A549 (cell line): Measurements from ENCODE around the gene WDR82. TPM values are rescaled to one million over a fixed set of nuclear protein-coding genes. Genes with fewer than 3 reads are reported as not detected.

Source experiments
- ATAC-seq, 2 experiments: fragments of 200-7000 bp in 1 of 2; fragments of >200 bp in 1 of 2; cut with Nextera tagmentation in 1 of 2; cut with Tn5 transposase in 1 of 2; 3 replicates each; pipeline versions ENCODE4 v1.8.0 to v1.9.1; 2018 to 2020; ENCODE audit warnings: mild to moderate bottlenecking in 1 of 2, moderate library complexity in 1 of 2
- CTCF ChIA-PET: fragments of 300-600 bp; sonication (Branson Sonifier 250); formaldehyde crosslinking; extraction: SDS; loops from one replicate; lab custom pipeline; 2021; ENCODE audit warnings: antibody characterized with exemption, inconsistent platforms; lab: Yijun Ruan, JAX
- POLR2A ChIA-PET: fragments of 350-600 bp; formaldehyde crosslinking; extraction: SDS; loops from one replicate; lab custom pipeline; 2021; ENCODE audit warnings: antibody characterized with exemption, inconsistent platforms; lab: Yijun Ruan, JAX
- DNase-seq, 2 experiments: peaks; one replicate each; pipeline versions ENCODE4 v3.0.0 to v3.0.0-alpha.2; 2011 to 2016; ENCODE audit warnings: low read depth in 1 of 2, low spot score in 1 of 2
- FAIRE-seq: peaks from 2 replicates; lab custom pipeline; 2011; peaks lifted over from hg19 to GRCh38; lab: Jason Lieb, UNC
- H3K27ac ChIP-seq, 2 experiments: fragments of >200 bp; sonication (Bioruptor Twin); formaldehyde crosslinking; 3 replicates each; pipeline ENCODE4 v1.5.1; 2016 to 2017
- H3K4me1 ChIP-seq: fragments of >200 bp; sonication (Bioruptor Twin); formaldehyde crosslinking; 3 replicates; pipeline ENCODE4 v1.6.1; 2016
- H3K4me2 ChIP-seq: fragments of >200 bp; sonication (Bioruptor Twin); formaldehyde crosslinking; 3 replicates; pipeline ENCODE4 v1.6.1; 2016
- H3K4me3 ChIP-seq: fragments of >200 bp; sonication (Bioruptor Twin); formaldehyde crosslinking; 3 replicates; pipeline ENCODE4 v1.5.1; 2016
- H3K9me3 ChIP-seq: fragments of >200 bp; sonication (Bioruptor Twin); formaldehyde crosslinking; 3 replicates; pipeline ENCODE4 v1.6.1; 2016
- ATOH8 ChIP-seq: fragments of 250-450 bp; sonication (Bioruptor Pico); IDR thresholded peaks from 2 replicates; pipeline ENCODE4 v1.5.0; 2020; ENCODE audit warnings: low read depth, mild to moderate bottlenecking, moderate library complexity
- CTCF ChIP-seq: fragments of >200 bp; sonication (Bioruptor Twin); formaldehyde crosslinking; IDR thresholded peaks from 3 replicates; pipeline ENCODE4 v1.5.1; 2016
- E2F6 ChIP-seq: IDR thresholded peaks from 2 replicates; pipeline ENCODE4 v1.6.1; 2012; ENCODE audit warnings: low read depth, borderline replicate concordance
- FOSB ChIP-seq: fragments of 250-450 bp; sonication (Bioruptor Pico); IDR thresholded peaks from 2 replicates; pipeline ENCODE4 v1.5.0; 2020; ENCODE audit warnings: mild to moderate bottlenecking, moderate library complexity
- FOSL2 ChIP-seq, 2 experiments: fragments of 450-650 bp in 1 of 2; fragments of >200 bp in 1 of 2; sonication (Bioruptor Twin) in 1 of 2; formaldehyde crosslinking; IDR thresholded peaks; 2 replicates each; pipeline versions ENCODE4 v1.5.0 to v1.6.1; 2016 to 2020; ENCODE audit warnings: mild to moderate bottlenecking in 1 of 2, moderate library complexity in 1 of 2
- GATA3 ChIP-seq: IDR thresholded peaks from 2 replicates; pipeline ENCODE4 v1.6.1; 2012; ENCODE audit warnings: borderline replicate concordance
- HMGXB4 ChIP-seq: fragments of 250-450 bp; sonication (Bioruptor Pico); IDR thresholded peaks from 2 replicates; pipeline ENCODE4 v1.5.0; 2021; ENCODE audit warnings: mild to moderate bottlenecking, moderate library complexity, borderline replicate concordance
- JUN ChIP-seq, 2 experiments: fragments of >200 bp; sonication (Bioruptor Twin); formaldehyde crosslinking; IDR thresholded peaks; 2 replicates in 1 of 2; 3 replicates in 1 of 2; pipeline ENCODE4 v1.6.1; 2016 to 2017
- JUNB ChIP-seq: fragments of >200 bp; sonication (Bioruptor Twin); formaldehyde crosslinking; IDR thresholded peaks from 2 replicates; pipeline ENCODE4 v1.6.1; 2016
- MAFK ChIP-seq: fragments of 450-650 bp; IDR thresholded peaks from 2 replicates; pipeline ENCODE4 v1.6.1; 2014; ENCODE audit not compliant: partially characterized antibody
- PHF8 ChIP-seq: fragments of 200-600 bp; sonication (generic); IDR thresholded peaks from 2 replicates; pipeline ENCODE4 v1.6.1; 2016; ENCODE audit warnings: low read depth, mild to moderate bottlenecking, antibody characterized with exemption, moderate library complexity, borderline replicate concordance
- POLR2A ChIP-seq: IDR thresholded peaks from 2 replicates; pipeline ENCODE4 v1.6.1; 2012; ENCODE audit warnings: mild to moderate bottlenecking, low read length
- TP53 ChIP-seq: fragments of 250-450 bp; sonication (Bioruptor Pico); IDR thresholded peaks from 2 replicates; pipeline ENCODE4 v1.5.0; 2021; ENCODE audit warnings: mild to moderate bottlenecking, moderate library complexity
- USF2 ChIP-seq: fragments of 450-650 bp; IDR thresholded peaks from 2 replicates; pipeline ENCODE4 v1.6.1; 2014; ENCODE audit warnings: antibody characterized with exemption
- ZNF302 ChIP-seq: fragments of 250-450 bp; sonication (Bioruptor Pico); IDR thresholded peaks from 2 replicates; pipeline ENCODE4 v1.9.0; 2021; ENCODE audit warnings: inconsistent platforms, mild to moderate bottlenecking, moderate library complexity
- ZSCAN20 ChIP-seq: fragments of 250-450 bp; sonication (Bioruptor Pico); IDR thresholded peaks from 2 replicates; pipeline ENCODE4 v1.8.0; 2022; ENCODE audit warnings: mild to moderate bottlenecking, moderate library complexity
- WGBS: methylation state at CpG from one replicate; pipeline ENCODE4 v1.1.6; 2017; ENCODE audit errors: missing lambda C conversion rate; 5-methylcytosine and 5-hydroxymethylcytosine counted together
- polyA plus RNA-seq, 4 experiments: library from polyadenylated mRNA; depleted of rRNA in 3 of 4; stranded (reverse); fragments of >200 nt; fragmentation: RNase III in 1 of 4; extraction: RNeasy Plus Mini Kit Qiagen cat#74134 plus additional on column Dnase treatment in 1 of 4; gene quantifications; 2 replicates in 3 of 4; 3 replicates in 1 of 4; pipeline ENCODE4 v1.2.3, GENCODE V29; 2011 to 2017

The WDR82 gene
- polyA plus RNA-seq, 2 of the 4 experiments (the other 2 are of a cell fraction) = 50.6 to 52.7 TPM

GRCh38 chr3:52238761-52239701, 39.4 kb downstream of the WDR82 start, which contains the start of gene TWF2:
Gene TWF2 (minus strand): TSS chr3:52239158. CDS start chr3:52239016, 142 bp downstream.
- peaks cover 32% of the 10 kb centered on the region for H3K4me1 ChIP-seq
- ChIA-PET CTCF (interaction anchor here (0.6 to 11.4 kb wide), 9 partner anchors 10 to 476 kb away, joined by 3 to 198 read pairs (median 4); partner anchors contain the start of genes TLR9 and WDR82), POLR2A (interaction anchor here (0.9 to 2.4 kb wide), 4 partner anchors 9 to 84 kb away, joined by 3 to 28 read pairs (median 4); partner anchors contain the start of genes POC1A and WDR82)
- H3K9me3 ChIP-seq = no peaks in the 10 kb centered on the region
- WGBS = 0% methylated on average over 12 of the region's 92 CpGs
- peak; percentile 59 to 80 for DNase-seq
- no peak for TF ChIP-seq JUNB
- no peak for TF ChIP-seq ZSCAN20
- TF ChIP-seq TP53 (CRISPR knock-in tag) = no peak
- TF ChIP-seq USF2 = no peak
- TF ChIP-seq GATA3 = no peak
- no peak for TF ChIP-seq FOSB (CRISPR knock-in tag)
- no peak for TF ChIP-seq ATOH8 (CRISPR knock-in tag)
- TF ChIP-seq CTCF = 0 out of 3 replicates have a peak, but pooled peaks have one; percentile 15
- no peak; the same call in 1 of the 2 replicates for TF ChIP-seq E2F6
- no peak for TF ChIP-seq MAFK
- no peak for TF ChIP-seq ZNF302 (CRISPR knock-in tag)
- TF ChIP-seq POLR2A = peak; percentile 81
- TF ChIP-seq HMGXB4 (CRISPR knock-in tag) = 0 out of 2 replicates have a peak, but pooled peaks have one; percentile 19
- TF ChIP-seq JUN (IDR thresholded peaks at IDR 0.05) = peak; percentile 27 to 57; a peak in 2 of 5 replicates
- peak; percentile 17; the same call in 1 of the 2 replicates for TF ChIP-seq PHF8
- no peak for TF ChIP-seq FOSL2 (IDR thresholded peaks at IDR 0.05)
- no peak for TF ChIP-seq FOSL2 (CRISPR knock-in tag; IDR thresholded peaks at IDR 0.05)
- peak within 1 kb of the TSS; percentile 96 for H3K4me3 ChIP-seq
- H3K27ac ChIP-seq = peak within 1 kb of the TSS; percentile 98
- FAIRE-seq = no peak
- peak; percentile 70 to 83 for ATAC-seq
- H3K4me2 ChIP-seq = peak within 1 kb of the TSS; percentile 79
